NCI-H128 (cell line): Measurements from ENCODE around the gene AP3M1.

Experiments used
- DNase-seq: peaks from one replicate; lab custom pipeline; 2025; ENCODE audit not compliant: unreplicated experiment; lab: John Stamatoyannopoulos, UW

The AP3M1 gene

DNA sequence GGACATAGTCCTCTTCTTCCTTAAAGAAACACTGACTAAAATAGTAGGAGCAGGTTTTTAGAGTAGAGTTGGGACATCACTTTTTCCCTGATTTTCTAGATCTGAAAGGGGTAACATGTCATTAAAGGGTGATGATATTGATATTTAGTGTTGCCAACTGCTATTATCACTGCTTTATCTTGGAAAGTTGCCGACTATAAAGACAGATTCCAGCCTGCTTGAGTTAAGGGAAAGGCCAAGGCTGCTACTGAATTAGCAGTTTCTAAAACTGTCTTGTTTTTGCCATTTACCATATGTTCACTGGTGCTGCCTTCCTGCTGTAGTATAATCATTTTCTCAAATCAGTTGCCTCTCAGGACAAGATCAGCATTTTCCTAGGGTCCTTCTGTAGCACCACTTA, 29.7 kb downstream of the AP3M1 start:
- DNase-seq: no peak

DNA sequence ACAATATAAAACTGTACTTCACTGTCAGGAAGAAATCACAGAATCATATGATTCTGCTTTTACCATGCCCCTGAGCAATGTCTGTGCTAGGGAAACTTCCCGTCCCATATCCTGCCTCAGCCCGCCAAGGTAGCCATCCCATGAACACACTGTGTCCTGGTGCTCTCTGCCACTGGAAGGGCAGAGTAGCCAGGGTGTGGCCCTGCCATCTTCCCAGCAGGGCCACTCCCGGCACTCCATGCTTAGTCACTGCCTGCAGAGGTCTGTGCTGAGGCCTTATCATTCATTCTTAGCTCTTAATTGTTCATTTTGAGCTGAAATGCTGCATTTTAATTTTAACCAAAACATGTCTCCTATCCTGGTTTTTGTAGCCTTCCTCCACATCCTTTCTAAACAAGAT, 31.8 kb downstream of the AP3M1 start:
- DNase-seq: no peak

DNA sequence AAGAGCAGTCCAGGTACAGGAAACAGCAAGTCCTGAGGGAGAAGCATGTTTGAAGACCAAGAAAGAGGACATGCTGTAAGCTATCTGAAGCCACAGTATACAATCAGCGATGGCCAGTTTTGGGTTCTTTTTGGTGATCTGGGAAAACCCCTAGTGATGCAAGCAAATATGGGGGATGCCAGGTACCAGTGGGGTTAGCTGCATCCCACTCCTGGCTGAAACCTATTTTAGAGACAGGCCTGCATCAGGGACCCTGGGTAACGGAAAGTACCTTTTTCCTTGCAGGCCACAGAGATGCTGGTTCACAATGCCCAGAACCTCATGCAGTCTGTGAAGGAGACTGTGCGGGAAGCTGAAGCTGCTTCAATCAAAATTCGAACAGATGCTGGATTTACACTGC, 32.9 kb downstream of the AP3M1 start:
- no peak for DNase-seq

DNA sequence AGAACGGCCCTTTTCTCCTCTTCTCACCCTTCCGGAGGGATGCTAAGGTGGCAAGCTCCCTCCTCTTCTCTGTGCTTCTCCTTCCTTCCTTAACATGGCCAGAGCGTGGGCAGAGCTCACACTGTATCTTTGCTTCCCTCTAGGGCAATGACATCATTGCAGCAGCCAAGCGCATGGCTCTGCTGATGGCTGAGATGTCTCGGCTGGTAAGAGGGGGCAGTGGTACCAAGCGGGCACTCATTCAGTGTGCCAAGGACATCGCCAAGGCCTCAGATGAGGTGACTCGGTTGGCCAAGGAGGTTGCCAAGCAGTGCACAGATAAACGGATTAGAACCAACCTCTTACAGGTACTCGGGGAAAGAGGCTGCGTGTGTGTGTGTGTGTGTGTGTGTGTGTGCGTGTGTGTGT, 36.6 kb downstream of the AP3M1 start:
- DNase-seq: no peak

DNA sequence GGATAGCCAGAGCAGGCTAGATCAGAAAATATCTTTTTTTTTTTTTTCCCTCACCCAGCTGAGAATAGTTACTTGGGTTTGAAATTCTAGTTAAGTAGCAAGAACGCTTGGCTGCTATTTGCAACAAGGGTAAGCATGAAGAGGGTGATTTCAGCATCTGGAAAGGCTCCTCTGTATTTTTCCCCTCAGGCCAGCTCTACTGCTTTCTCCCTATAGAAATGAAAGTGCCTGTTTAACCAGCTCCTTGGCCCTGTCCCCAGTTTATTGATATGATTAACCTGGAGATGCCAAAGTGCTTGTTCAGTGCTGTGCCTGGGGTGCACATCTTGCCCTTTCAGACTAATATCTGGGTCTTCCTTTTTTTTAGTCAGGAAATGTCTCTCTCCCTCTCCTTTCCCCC, 37.1 kb downstream of the AP3M1 start:
- DNase-seq: no peak

DNA sequence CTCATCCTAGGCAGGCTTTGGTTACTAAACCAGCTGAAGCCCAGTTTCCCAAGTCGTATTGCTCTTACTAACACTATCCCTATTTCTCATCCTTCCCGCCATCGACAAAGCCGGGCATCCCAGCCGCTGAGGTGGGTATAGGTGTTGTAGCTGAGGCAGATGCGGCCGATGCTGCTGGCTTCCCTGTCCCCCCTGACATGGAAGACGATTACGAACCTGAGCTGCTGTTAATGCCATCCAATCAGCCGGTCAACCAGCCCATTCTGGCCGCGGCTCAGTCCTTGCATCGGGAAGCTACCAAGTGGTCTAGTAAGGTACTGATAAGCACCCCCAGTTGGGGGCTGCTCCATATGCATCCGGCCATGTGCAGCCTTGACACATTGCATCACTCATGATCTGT, 38.8 kb downstream of the AP3M1 start:
- DNase-seq: no peak

DNA sequence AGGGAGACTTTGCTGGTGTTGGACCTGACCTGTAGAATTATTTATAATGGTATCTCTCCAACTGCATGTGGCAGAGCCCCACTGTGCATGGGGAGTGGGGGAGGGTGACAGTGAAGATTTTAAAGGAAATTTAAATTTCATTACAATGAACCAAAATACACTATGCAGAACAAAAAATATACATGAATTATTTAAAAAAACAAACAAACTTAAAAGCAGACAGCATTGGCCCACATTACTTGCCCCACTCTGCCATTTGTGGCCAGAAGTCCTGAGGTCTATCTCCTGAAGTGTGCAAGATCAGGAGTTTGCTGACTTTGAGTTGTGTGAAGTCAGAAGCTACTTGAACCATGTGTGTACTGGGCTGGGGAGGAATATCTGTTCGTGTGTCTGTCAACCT, 40.5 kb downstream of the AP3M1 start:
- no peak for DNase-seq

DNA sequence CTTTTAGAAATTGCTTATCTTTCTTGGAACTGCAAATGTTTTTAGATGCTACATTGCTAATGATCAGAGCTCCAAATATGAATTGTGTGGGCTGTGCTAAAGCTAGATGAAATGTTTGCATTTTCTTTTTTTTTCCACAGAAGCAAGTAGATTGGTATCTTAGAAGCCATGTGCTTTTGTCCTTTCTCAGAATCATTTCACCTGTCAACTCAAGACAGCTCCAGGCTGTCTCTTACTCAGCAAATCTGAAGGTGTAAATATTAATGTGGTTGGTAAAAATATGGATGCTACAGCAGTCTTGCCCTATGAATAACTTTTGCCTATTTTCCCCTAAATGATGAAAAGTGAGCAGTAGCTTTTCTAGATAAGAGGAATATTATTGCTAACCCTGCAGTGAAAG, 41.2 kb downstream of the AP3M1 start:
- DNase-seq: no peak

DNA sequence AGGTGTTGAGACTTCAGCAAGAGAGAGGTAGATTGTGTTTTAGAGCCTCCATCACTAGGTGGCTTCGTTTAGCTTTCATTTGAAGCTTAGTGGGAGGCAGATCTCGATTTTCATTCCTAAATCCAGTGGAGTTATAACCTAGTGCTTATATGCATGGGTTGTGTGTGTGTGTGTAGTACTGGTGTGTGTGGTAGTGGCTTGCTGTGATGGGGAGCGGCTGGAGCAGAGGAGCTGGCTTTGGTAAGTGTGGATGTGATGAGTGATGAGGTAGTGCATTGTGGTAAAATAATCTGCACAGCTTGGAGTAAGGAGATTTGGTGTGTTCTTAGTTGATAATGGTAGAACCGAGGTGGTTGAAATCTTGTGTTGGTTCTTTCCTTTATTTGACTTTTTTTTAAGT, 43.2 kb downstream of the AP3M1 start:
- no peak for DNase-seq

DNA sequence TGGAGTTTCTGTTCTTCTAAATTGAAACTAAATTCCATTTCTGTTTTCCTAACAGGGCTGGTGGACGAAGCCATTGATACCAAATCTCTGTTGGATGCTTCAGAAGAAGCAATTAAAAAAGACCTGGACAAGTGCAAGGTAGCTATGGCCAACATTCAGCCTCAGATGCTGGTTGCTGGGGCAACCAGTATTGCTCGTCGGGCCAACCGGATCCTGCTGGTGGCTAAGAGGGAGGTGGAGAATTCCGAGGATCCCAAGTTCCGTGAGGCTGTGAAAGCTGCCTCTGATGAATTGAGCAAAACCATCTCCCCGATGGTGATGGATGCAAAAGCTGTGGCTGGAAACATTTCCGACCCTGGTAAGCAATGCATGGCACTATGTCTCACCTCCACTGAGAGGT, 45.6 kb downstream of the AP3M1 start:
- no peak for DNase-seq

DNA sequence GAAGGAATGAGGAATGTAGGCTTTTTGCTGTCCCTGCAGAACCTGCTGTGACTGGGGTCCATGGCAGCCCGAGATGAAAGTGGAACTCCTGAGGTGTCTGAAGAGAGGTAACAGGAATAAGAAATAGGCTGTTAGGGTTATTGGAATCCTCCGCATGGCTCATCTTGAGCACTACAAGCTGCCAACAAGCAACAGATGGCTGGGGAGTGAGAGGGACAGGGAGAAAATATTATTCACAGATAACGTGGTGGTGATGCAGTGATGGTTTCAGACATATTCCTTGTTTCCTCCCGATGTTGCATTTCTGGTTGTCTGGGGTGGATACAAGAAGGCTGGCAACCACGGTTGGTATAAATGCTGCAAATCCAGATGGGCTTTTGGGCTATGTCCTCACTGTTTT, 46.1 kb downstream of the AP3M1 start:
- DNase-seq: no peak

DNA sequence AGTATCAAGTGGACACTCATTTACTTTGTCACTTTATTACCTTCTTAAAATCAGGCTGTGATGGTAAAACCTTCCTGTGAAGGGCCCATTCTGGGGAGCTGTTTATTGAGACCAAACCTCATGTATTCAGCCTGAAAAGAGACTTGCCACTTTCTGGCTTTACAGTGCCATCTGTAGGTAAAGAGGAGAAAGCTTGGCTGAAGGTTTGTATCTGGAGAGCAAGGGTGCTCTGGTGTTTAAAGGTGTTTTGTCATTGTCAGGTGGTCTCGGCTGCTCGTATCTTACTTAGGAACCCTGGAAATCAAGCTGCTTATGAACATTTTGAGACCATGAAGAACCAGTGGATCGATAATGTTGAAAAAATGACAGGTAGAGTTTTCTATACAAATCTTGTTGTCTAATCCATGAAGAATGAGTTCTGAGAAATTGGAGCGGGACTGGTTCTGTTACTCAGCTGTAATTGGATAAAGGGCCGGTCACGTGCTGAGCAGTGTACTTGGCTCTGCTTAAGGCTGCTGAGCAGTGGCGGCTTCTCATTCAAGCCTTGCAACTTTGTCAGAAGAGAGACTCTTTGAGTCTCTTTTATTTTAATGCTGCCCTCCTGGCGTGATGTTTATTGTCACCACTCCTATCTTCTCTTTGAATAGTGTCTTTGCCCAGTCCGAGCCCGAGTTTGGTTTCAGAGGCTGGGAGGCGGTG, 46.9 kb downstream of the AP3M1 start:
- no peak for DNase-seq

DNA sequence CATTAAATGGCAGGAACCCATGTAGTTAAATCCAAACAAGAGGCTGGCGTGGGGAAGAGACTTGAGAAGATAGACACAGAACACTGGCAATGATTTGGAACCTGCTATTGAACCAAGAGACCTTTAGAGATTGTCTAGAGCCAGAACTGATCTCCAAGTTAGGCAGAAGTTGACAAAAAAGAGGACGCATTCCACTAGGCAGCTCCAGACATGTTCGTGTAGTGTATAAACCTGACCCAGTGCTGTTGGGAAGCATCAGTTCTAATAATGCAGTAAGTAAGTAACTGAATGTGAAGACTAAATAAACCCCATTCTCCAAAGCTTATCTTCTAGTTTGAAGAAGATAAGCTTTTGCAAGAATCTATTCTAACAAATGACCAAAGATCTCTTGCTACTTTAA, 50.8 kb downstream of the AP3M1 start:
- DNase-seq: no peak

DNA sequence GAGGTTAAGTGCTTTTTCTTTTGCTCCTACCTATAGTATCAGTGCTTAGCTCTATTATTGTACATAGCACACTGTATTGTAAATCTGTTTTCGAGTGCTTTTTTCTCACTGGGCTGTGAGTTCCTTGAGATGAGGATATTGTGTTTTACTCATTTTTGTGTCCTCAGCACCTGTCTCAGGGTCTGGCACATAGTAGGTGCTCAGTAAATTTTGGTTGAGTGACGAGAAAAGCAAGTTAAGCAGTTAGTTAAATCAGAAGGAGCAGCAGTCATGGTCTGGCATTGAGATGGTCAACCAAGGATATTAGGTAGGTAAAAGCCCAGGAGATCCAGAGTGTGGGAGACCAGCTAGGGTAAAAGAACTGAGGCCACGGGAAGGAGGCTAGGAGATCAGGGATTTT, 51.2 kb downstream of the AP3M1 start:
- DNase-seq: no peak

DNA sequence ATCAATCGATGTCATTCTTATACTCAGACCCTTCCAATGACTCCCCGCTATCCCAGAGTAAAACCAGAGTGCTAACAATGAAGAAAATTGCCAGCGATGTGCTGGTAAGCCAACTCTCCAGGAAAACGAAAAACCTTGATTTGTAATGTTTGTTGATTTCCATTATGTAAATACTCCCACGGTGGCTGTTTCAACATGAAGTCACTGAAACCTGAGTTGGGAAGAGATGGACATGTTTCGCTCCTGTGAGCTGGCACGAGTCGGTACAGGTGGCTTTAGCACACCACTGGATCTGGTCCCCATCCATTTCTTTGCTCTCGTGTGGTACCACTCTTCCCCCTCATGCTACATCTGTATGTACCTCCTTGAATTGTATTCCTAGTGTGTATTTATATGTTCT, 52.9 kb downstream of the AP3M1 start:
- no peak for DNase-seq

DNA sequence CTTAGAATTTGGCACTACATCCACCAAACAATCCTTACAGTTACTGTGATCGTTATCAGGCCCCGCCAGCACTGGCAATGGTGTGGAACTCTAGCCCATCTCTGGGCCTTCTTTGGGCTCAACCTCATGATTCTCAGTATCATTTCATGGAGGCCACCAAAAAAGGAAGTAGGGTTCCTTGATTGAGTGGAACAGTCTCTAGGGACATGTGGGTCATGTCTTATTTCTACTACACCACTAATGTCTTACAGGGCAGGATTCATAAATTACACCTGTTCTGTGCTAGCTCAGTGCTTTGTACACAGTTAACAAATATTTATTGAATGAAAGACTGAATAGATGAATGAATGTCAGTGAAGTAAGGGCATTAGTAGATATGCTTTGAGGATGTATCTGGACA, 53.9 kb downstream of the AP3M1 start:
- no peak for DNase-seq

DNA sequence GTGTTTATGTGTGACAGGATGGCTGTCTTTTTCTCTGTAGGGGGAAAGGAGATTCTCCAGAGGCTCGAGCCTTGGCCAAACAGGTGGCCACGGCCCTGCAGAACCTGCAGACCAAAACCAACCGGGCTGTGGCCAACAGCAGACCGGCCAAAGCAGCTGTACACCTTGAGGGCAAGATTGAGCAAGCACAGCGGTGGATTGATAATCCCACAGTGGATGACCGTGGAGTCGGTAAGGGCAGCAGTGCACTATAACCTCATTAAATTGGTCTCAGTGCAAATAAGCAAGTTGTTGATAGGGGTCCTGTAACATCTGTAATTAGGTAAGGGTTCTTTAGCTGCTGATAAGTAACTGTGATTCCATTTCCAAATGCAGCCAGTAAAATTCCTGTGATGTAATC, 56.4 kb downstream of the AP3M1 start:
- DNase-seq: no peak

DNA sequence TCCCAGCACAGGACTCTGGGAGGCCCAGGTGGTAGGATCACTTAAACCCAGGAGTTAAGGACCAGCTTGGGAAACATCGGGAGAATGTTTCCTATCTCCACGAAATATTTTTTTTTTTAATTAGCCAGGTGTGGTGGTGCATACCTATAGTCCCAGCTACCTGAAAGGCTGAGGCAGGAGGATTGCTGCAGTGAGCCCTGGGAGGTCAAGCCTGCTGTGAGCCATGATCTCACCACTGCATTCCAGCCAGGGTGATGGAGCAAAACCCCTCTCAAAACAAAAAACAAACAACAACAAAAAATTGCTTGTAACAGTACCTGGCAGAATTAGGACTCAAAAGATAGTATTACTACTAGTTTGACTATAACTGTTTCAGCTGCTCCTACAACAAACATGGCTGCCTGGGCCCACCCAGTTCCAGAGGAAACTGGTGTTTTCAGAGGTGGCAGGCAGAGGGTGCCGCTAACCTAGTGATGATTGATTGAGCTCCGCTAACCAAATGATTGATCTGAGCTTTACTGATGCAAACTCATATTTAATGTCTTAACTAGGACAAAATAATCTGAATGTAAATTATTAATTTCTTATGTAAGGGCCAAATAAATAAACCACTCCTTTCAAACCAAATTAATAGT, 57.0 kb downstream of the AP3M1 start:
- no peak for DNase-seq

DNA sequence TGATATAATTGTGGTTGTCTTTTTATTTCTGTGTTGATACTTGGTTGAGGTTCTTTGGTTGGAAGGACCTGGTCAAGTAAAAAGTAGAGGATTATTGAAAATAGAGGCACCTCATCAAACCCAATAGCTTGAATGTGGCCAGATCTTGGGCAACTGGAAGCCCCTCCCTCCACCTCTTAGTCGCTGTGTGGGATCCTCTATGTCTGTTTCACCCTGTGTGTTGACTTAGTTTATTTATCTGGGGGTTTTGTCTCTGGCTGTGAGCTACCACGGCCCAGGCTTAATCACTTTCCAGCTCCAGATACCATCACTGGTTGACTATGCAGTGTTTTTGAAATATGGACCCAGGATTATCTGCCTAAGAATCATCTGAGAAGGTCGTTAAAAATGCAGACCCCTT, 58.3 kb downstream of the AP3M1 start:
- DNase-seq: no peak

DNA sequence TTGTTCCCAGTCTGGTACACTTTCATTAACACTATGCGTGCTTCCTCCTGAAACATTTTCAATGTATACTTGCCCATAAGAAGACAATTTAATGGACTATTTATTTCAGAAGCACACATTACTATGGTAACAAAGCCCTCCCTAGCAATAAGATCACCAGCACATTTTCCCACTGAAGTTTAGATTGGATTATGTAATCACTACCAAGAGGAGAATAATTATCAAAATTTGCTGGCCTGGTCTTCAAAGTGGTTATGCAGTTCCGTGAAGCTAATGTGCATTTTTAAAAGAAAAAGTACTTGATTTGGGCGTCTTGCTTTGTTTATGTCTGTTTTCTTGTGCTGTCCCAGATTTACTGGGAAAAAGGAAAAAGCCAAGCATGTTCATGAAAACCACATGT, 61.9 kb downstream of the AP3M1 start:
- DNase-seq: no peak

DNA sequence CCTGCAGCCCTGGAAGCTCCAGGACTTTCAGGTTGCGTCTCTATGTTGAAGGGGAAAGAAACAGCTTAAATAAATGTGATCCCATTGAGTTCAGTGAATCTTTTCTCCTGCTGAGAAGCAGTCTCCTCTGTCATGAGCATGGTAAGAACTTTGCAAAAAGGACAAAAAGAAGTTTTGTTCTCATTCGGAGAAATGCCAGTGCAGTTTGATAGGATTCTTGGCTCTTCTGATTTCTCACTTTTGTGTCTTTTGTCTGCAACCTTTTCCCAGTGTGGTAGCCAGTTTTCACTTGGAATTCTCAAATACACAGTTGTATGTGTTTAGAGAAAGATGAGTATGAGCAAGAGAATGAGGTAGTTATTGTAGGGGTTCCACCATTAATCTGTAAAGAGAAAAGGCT, 64.3 kb downstream of the AP3M1 start:
- DNase-seq: no peak

DNA sequence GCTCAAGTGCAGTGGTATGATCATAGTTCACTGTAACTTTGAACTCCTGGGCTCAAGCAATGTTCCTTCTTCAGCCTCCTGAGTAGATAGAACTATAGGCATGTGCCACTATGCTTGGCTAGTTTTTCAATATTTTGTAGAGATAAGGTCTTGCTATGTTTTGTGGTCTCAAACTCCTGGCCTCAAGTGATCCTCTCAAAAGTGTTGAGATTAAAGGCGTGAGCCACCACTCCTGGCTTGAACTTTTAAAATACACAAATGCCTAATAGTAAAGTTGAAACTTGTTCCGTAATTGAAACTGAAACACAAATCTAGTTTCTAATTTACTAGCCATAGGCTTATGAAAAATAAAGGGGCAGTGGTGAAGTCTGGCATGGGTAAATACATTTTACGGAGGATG, 65.7 kb downstream of the AP3M1 start:
- DNase-seq: no peak

DNA sequence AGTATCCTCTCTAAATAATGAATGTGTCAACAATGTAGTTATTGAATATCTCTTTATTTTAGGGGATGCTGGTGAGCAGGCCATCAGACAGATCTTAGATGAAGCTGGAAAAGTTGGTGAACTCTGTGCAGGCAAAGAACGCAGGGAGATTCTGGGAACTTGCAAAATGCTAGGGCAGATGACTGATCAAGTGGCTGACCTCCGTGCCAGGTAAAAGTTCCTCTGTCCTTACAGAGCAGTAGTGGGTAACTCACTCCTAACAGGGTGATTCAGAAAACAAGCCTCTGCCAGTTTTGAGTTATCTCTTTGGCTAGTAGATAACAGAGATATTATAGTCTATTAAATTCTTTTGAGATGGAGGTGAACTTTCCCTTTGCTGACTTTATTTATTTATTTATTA, 67.3 kb downstream of the AP3M1 start:
- no peak for DNase-seq
